Measurements from ENCODE around the gene RIMS1.

The RIMS1 gene

GRCh38 chr6:72111611-72112010 lies 225.3 kb downstream of the RIMS1 start:
- DNase-seq (ENCODE audit: low read depth), result no peak

- no peak for DNase-seq (ENCODE audit: low read depth)
These were observed 244.0 kb downstream of the RIMS1 start for GRCh38 chr6:72130327-72130726.

GRCh38 chr6:72132427-72132826 lies 246.1 kb downstream of the RIMS1 start:
- no peak for DNase-seq (ENCODE audit: low read depth)

- no peak for DNase-seq (ENCODE audit: low read depth)
These were observed 246.5 kb downstream of the RIMS1 start for GRCh38 chr6:72132851-72133250.

GRCh38 chr6:72133324-72133723 lies 247.0 kb downstream of the RIMS1 start:
- no peak for DNase-seq (ENCODE audit: low read depth)

- DNase-seq (ENCODE audit: low read depth), result no peak
These were observed 254.4 kb downstream of the RIMS1 start for GRCh38 chr6:72140795-72141194.

GRCh38 chr6:72149715-72150114 lies 263.4 kb downstream of the RIMS1 start:
- no peak for DNase-seq (ENCODE audit: low read depth)

GRCh38 chr6:72151742-72152141 lies 265.4 kb downstream of the RIMS1 start:
- no peak for DNase-seq (ENCODE audit: low read depth)

- DNase-seq (ENCODE audit: low read depth), result no peak
These were observed 289.6 kb downstream of the RIMS1 start for GRCh38 chr6:72175916-72176315.

GRCh38 chr6:72182337-72183246 lies 296.2 kb downstream of the RIMS1 start:
- DNase-seq (ENCODE audit: low read depth), result no peak

GRCh38 chr6:72203983-72204382 lies 317.6 kb downstream of the RIMS1 start:
- no peak for DNase-seq (ENCODE audit: low read depth)

- no peak for DNase-seq (ENCODE audit: low read depth)
These were observed 319.1 kb downstream of the RIMS1 start for GRCh38 chr6:72205500-72205899.

GRCh38 chr6:72206606-72207005 lies 320.3 kb downstream of the RIMS1 start:
- DNase-seq (ENCODE audit: low read depth), result no peak

- DNase-seq (ENCODE audit: low read depth), result no peak
These were observed 326.3 kb downstream of the RIMS1 start for GRCh38 chr6:72212686-72213085.

GRCh38 chr6:72213654-72214053 lies 327.3 kb downstream of the RIMS1 start:
- no peak for DNase-seq (ENCODE audit: low read depth)

- no peak for DNase-seq (ENCODE audit: low read depth)
These were observed 330.1 kb downstream of the RIMS1 start for GRCh38 chr6:72216222-72217068.

GRCh38 chr6:72217626-72218025 lies 331.3 kb downstream of the RIMS1 start:
- DNase-seq (ENCODE audit: low read depth), result no peak

GRCh38 chr6:72218125-72218524 lies 331.8 kb downstream of the RIMS1 start:
- DNase-seq (ENCODE audit: low read depth), result no peak

- DNase-seq (ENCODE audit: low read depth), result peak; percentile 52
These were observed 333.2 kb downstream of the RIMS1 start for GRCh38 chr6:72219536-72219935.

- no peak for DNase-seq (ENCODE audit: low read depth)
These were observed 351.7 kb downstream of the RIMS1 start for GRCh38 chr6:72238021-72238420.

- no peak for DNase-seq (ENCODE audit: low read depth)
These were observed 352.6 kb downstream of the RIMS1 start for GRCh38 chr6:72238900-72239299.

- DNase-seq (ENCODE audit: low read depth), result no peak
These were observed 359.2 kb downstream of the RIMS1 start for GRCh38 chr6:72245565-72245964.

GRCh38 chr6:72246926-72247325 lies 360.6 kb downstream of the RIMS1 start:
- DNase-seq (ENCODE audit: low read depth), result peak; percentile 1
